Measurements from ENCODE around the gene WNT8B. TPM values are rescaled to one million over a fixed set of nuclear protein-coding genes. Genes with fewer than 3 reads are reported as not detected.

The WNT8B gene
- total RNA-seq, 1 experiment from 2014 or later = 0.29 TPM

DNA sequence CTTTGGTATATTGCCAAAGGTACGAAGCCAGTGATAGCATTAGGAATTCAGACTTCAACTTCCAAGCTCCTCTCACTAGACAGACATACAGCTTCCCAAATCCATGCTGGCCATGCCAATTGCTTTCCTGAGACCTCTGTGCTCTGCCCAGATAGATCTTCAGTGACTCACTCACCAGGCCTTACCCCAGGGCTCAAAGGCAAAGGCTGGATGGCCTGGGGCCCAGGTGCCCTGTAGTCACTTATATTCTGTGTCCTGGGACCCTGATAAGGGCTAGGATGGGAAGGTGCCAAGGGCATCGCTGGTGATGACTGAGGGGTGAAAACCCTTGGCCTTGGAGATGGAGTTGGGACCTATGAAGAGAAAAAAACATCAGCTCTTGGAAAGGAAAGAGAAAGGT, 27.7 kb downstream of the WNT8B start:
- Histone ChIP-seq H3K27ac (ENCODE audit: low read length) (no peak overlapping the region), H3K9me2 (replicated peaks; ENCODE audit: low read length) (no peaks in the 10 kb centered on the region), H3K4me2 (ENCODE audit: low read length) (no peak overlapping the region), H4K20me1 (ENCODE audit: low read length) (no peaks in the 10 kb centered on the region), H3K79me2 (ENCODE audit: low read length) (no peaks in the 10 kb centered on the region), H3K9ac (ENCODE audit: low read length) (no peak overlapping the region), H3F3A (ENCODE audit: low read length, unreplicated experiment) (no peaks in the 10 kb centered on the region), H3K9me3 (ENCODE audit: low read length) (no peaks in the 10 kb centered on the region), H3K36me3 (ENCODE audit: low read depth, low read length) (no peaks in the 10 kb centered on the region), H3K4me3 (ENCODE audit: low read length) (no peak overlapping the region), H3K4me1 (ENCODE audit: insufficient read depth, low read length) (no peaks in the 10 kb centered on the region), H3K27me3 (ENCODE audit: low read length) (no peaks in the 10 kb centered on the region), H2AFZ (ENCODE audit: low read length) (no peak overlapping the region)
- TF ChIP-seq, protein P1, sequence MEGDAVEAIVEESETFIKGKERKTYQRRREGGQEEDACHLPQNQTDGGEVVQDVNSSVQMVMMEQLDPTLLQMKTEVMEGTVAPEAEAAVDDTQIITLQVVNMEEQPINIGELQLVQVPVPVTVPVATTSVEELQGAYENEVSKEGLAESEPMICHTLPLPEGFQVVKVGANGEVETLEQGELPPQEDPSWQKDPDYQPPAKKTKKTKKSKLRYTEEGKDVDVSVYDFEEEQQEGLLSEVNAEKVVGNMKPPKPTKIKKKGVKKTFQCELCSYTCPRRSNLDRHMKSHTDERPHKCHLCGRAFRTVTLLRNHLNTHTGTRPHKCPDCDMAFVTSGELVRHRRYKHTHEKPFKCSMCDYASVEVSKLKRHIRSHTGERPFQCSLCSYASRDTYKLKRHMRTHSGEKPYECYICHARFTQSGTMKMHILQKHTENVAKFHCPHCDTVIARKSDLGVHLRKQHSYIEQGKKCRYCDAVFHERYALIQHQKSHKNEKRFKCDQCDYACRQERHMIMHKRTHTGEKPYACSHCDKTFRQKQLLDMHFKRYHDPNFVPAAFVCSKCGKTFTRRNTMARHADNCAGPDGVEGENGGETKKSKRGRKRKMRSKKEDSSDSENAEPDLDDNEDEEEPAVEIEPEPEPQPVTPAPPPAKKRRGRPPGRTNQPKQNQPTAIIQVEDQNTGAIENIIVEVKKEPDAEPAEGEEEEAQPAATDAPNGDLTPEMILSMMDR (conservative IDR thresholded peaks at IDR 0.05; ENCODE audit: low read depth, low read length) = no peak
- TF ChIP-seq EZH2phosphoT487 (IDR thresholded peaks at IDR 0.05; ENCODE audit: borderline replicate concordance, low read length) (no peak), EZH2 (IDR thresholded peaks at IDR 0.05; ENCODE audit: low read length, unreplicated experiment) (no peak)
- ChIA-PET POLR2A (ENCODE audit: unreplicated experiment) (no interaction called here), CTCF (no interaction called here)
- DNase-seq (no peak), ATAC-seq (no peak)
- BruUV-seq (replicated peaks) = no TSS peak
- intact Hi-C loops (cut with micrococcal nuclease) = no loop called here

DNA sequence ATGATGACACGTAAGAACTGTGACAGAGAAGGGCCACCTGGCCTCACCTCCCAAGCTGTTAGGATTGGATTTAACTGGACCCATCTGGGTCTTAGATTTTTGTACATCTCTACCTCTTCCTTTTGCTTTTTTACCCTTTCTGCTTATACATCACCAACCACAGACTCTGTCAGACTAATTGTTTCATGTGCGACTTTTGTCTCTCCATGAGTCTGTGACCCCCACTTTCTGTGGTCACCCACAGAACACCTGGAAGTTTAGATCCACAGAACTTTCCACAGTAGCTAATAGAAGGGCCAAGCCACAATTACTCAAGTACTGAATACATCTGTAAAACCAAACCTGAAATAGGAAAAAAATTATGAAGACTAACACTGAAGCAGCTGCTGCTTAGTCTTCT, 33.8 kb downstream of the WNT8B start:
- Histone ChIP-seq H3K4me2 (ENCODE audit: low read length) (no peak overlapping the region), H3F3A (ENCODE audit: low read length, unreplicated experiment) (no peaks in the 10 kb centered on the region), H3K9me3 (ENCODE audit: low read length) (no peaks in the 10 kb centered on the region), H3K9me2 (replicated peaks; ENCODE audit: low read length) (no peaks in the 10 kb centered on the region), H3K27me3 (ENCODE audit: low read length) (no peaks in the 10 kb centered on the region), H3K4me1 (ENCODE audit: insufficient read depth, low read length) (no peaks in the 10 kb centered on the region), H3K4me3 (ENCODE audit: low read length) (no peak overlapping the region), H3K9ac (ENCODE audit: low read length) (no peak overlapping the region), H4K20me1 (ENCODE audit: low read length) (no peaks in the 10 kb centered on the region), H2AFZ (ENCODE audit: low read length) (no peak overlapping the region), H3K27ac (ENCODE audit: low read length) (no peak overlapping the region), H3K36me3 (ENCODE audit: low read depth, low read length) (no peaks in the 10 kb centered on the region), H3K79me2 (ENCODE audit: low read length) (no peaks in the 10 kb centered on the region)
- ATAC-seq (no peak), DNase-seq (no peak)
- intact Hi-C loops (cut with micrococcal nuclease) = no loop called here
- ChIA-PET CTCF (no interaction called here), POLR2A (ENCODE audit: unreplicated experiment) (no interaction called here)
- BruUV-seq (replicated peaks) = no TSS peak
- TF ChIP-seq EZH2phosphoT487 (IDR thresholded peaks at IDR 0.05; ENCODE audit: borderline replicate concordance, low read length) = no peak
- TF ChIP-seq, protein P1 (conservative IDR thresholded peaks at IDR 0.05; ENCODE audit: low read depth, low read length) = no peak
- no peak for TF ChIP-seq EZH2 (IDR thresholded peaks at IDR 0.05; ENCODE audit: low read length, unreplicated experiment)

DNA sequence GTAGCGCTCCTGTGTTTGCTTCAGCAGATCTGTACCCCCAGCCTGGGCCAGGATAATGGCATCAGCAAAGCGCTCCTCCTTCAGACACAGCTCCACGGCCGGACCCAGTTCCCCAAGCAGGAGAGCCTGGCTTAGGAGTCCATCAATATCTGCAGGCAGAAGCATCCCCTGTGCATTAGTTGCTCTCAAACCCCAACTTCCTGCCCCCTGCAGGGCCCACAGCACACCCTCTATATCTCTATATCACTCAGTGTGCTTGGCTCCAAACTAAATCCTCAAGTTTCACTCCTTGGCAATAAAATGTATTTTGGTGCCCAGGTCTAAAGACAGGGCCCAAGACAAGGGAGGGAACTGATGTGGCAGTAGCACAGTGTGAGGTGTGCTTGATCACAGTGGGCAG, 35.2 kb downstream of the WNT8B start:
- BruUV-seq (replicated peaks) = no TSS peak

More for the DNA sequence above, 35.2 kb downstream of the WNT8B start:
- Histone ChIP-seq H3K4me1 (ENCODE audit: insufficient read depth, low read length) (no peaks in the 10 kb centered on the region), H3K9ac (ENCODE audit: low read length) (no peak overlapping the region), H3K36me3 (ENCODE audit: low read depth, low read length) (no peaks in the 10 kb centered on the region), H4K20me1 (ENCODE audit: low read length) (no peaks in the 10 kb centered on the region), H3K79me2 (ENCODE audit: low read length) (no peaks in the 10 kb centered on the region), H3K4me2 (ENCODE audit: low read length) (no peak overlapping the region), H2AFZ (ENCODE audit: low read length) (no peak overlapping the region), H3K9me3 (ENCODE audit: low read length) (no peaks in the 10 kb centered on the region), H3K4me3 (ENCODE audit: low read length) (no peak overlapping the region), H3F3A (ENCODE audit: low read length, unreplicated experiment) (no peaks in the 10 kb centered on the region), H3K27me3 (ENCODE audit: low read length) (no peaks in the 10 kb centered on the region), H3K9me2 (replicated peaks; ENCODE audit: low read length) (no peaks in the 10 kb centered on the region), H3K27ac (ENCODE audit: low read length) (no peak overlapping the region)
- TF ChIP-seq EZH2 (IDR thresholded peaks at IDR 0.05; ENCODE audit: low read length, unreplicated experiment) (no peak), EZH2phosphoT487 (IDR thresholded peaks at IDR 0.05; ENCODE audit: borderline replicate concordance, low read length) (no peak)
- TF ChIP-seq, protein P1 (conservative IDR thresholded peaks at IDR 0.05; ENCODE audit: low read depth, low read length) = no peak
- intact Hi-C loops (cut with micrococcal nuclease) = no loop called here
- DNase-seq (no peak), ATAC-seq (no peak)
- CTCF ChIA-PET = no interaction called here
- POLR2A ChIA-PET (ENCODE audit: unreplicated experiment) = no interaction called here

Measured in PC-3 (cell line).